Endothelial cell of hepatic sinusoid (primary cell): ENCODE data around the gene FHIT.

Source experiments
- in situ Hi-C: cut with HindIII; loops from 2 replicates; pipeline ENCODE4 v1.10.0; 2017; ENCODE audit warnings: low sequenced_read_pairs

The FHIT gene

DNA sequence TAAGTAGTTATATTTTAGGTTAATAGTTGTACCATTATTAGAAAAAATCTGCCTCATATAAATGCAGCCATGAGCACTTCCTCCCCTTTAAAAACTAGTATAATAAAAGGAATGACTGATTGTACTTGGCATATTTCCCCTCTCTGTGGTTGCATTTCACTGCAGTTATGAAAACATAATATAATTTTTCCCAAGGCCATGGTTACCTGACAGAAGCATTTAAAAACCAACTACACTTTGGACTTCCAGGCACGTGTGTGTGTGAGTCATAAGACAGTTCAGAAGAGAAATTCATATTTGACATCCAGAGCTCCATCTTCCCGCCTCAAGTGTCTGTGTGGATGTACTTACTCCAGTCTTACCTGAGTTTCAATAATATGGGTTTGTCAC lies 1373.2 kb downstream of the FHIT start:
- in situ Hi-C loops, result no loop called here

DNA sequence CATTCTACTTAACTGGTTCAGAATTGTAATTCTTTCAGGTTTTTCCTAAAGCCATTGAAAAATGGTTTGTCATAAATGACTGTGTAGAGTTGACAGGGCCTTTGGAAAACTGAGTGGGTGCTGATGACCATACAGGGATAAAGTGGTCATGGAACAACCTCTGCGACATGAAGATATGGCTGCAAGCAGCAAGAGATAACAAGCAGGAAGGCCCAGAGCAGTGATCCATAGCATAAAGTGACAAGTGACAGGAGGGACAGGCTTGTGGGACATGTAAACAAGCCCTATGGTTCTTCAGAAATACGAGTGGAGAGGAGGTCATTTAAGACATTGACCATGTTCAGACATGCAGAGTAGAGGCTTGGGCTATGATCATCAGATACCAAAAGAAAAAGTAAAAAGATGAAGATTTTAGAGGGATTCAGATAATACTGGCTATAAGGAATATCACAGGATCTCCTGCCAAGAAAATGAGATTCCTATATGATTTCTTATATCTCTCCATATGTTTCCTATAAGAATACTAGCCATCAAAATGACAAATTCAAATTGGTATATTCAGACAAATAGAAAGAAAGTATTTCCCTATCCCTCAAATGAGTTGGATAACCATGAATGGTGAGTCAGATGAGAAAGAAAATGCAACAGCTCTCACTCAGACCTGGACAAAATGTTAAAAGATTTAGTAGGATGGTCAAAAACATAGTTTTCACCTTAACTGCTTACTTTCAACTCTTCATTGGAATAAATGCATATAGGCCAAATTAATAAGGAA lies 1373.8 kb downstream of the FHIT start:
- in situ Hi-C loops, result no loop called here

DNA sequence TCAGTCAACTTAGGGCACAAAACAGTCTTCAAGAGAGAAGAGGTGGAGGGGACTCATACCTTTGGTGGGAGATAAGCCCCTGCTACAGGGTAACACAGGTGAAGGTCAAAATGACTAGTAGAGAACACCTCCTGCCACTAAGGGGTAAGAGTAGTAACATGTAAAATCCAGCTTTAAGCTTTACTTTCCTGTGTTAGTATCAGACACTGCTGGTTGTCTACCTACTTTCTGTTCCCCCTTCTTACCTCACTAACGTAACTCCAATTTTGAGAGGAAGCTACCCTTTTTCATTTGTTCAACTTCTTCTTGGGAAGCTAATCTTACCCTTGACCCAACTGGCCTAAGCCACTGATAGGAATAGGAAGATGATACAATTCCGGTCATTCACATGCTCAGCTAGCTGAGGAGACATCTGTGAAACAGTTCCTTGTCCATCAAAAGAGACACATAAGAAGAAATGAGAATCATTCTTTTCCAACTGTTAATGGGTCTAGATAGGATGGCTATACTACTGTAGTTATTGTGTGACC lies 1374.7 kb downstream of the FHIT start:
- in situ Hi-C loops, result no loop called here

DNA sequence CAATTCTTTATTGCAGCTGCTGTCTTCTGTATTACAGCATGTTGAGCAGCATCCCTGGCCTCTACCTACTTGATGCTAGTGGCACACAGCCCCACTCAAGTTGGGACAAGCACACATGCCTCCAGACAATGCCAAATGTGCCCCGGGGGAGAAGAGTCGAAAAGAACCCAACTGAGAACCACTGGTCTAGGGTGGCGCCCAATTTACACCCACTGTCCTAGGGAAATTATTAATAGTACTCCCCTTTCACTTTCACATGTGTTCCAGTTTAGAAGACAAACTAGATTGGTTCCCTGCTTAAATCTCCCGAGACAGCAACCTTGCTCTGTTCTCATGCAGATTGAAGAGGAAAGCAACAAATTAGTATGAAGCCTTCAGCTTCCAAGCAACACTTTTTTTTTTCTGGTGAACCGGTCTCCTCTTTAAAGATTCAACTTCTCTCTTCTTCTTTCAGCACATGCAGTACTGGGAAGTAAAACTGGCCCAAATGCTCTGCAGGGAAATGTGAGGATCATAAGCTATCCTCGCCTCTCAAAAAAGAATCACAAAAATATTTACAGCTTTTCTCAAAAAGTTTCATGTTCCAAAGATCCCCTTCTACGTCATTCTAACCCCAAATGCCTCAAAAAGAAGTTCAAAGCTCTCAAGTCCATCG lies 1377.5 kb downstream of the FHIT start:
- in situ Hi-C loops, result no loop called here

DNA sequence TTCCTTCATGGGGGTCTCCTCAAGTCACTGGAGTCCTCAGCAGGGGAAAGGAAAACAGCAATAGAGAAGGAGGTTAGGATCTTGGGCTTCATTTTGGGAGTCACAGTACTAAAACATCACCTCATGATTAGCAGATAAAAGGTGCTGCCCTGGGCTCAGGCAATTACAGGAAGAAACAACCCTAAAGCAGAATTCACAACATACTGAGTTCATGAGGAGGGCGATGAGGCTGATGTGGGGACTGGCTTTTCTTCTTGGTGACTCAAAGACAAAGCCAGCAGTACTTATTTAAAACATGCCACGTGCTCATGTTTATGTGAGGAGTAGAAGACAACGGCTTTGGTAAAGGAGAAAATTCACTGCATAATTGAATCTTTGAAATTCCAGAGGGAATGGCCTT lies 1379.1 kb downstream of the FHIT start:
- in situ Hi-C loops, result no loop called here

DNA sequence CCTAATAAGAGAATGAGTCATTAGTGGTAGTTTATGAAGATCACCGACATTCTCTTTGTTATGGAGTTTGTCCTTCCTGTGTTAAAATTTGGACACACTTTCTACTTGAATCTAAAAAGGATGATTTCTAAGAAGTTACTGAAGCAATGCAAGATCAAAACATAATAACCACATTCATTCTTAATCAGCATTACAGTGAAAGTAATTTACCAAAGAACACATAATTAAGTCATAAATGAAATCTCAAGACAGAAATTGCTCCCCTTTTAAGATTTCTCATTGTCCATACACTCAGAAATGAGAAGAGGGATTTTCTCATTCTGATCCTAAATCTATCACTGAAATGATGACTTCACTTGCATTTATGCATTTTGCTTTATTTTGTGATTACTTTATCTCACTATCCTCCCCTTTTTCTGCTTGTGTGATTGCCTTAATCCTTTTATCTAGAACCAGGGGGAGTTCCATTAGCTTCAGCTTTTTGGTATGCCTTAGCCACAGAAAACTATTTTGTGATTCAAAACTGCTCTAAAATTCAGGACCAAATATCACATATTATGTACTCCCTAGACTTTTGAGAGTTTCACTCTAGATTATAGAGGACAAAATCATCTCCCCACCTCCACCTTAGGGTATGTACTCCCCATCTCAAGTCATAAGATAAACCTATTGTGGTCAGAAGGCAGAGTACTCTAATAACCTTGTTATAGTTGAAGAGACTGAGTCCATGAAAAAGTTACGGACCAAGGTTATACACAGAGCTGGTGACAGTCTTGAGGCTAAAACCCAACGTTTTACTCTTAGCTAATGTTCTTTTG lies 1383.9 kb downstream of the FHIT start:
- in situ Hi-C loops, result no loop called here

DNA sequence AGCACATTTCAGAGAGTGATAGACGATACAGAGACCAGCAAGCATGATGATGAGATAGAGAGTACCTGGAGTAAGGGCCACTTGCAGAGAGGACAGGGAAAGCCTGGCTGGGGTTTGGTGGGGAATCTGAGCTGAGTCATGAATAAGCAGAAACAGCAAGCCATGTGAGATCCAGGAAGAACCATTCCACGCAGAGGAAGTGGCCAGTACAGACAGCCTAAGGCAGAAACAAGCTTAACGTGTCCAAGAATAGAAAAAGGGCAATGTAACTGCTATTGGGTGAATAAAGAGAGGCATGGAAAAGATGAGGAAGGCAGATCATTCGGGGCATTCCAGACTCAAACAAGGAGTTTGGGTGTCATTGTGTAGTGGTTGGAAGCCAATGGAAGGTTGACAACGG lies 1385.2 kb downstream of the FHIT start:
- in situ Hi-C loops, result no loop called here

DNA sequence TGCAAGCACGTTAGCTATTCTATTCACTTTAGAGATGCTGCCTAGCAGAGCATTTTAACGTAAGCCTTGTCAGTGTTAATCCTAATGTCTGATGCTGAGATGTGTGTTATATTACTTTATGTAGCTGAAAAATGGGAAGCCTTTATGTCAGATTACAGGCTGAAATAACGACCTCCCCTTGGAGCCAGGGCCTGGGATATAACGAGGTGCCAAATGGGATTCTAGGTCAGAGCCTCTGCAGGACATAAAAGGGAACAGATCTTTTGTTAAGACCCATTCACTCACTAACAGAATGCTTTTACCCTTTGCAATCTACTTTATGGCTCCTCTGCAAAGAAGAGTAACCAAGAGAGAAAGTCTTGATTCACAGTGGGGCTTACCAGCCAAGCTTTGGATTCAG lies 1385.9 kb downstream of the FHIT start:
- in situ Hi-C loops, result no loop called here

DNA sequence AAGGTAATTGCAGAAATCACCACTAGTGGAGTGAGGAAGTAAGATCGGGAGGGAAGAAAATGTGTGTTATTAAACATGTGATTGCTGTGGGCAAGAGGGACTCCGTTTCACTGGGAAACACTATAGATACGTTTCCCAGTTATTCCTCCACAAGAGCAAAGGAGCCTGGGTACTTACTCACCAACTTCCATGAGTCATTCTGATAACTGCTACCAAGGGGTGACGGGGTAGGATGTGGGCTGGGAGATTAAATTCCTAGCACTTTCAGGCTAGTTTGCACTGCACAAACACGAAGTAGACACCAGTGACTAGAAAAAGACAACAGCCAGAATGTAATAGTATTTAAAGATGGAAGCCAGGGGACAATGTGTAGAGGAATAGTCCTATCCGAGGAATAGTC lies 1388.6 kb downstream of the FHIT start:
- in situ Hi-C loops, result no loop called here

DNA sequence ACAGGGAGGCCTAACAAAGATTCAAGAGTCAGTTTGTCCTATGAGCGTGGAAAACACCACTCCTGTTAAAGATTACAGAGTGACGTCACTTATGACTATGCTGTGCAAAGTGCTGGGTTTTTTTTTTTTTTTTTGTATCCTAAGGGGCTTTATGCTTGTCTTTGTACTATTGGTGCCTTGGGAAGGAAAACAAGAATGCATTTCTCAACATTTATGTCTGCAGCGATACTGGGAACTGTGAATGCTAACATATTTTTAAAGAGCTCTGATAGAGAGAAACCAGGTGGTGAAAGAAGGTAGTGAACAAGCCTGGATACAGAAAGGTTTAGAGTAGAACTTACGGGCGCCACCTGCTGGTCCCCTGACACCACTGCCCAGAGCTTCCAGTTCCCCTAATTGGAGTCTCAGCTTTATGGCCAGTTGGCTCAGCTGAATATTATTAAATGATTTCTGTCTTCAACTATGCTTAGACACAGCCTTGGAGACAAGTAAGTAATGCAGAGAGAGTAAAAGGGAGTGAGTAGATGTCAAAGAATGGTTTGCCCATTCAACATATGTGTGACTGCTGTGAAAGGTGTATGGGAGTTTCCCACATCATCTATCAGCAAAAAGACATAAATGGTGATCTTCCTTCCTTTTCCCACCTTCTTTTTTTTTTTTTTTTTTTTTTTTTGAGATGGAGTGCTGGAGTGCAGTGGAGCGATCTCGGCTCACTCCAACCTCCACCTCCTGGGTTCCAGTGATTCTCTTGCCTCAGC lies 1393.5 kb downstream of the FHIT start:
- in situ Hi-C loops, result no loop called here

DNA sequence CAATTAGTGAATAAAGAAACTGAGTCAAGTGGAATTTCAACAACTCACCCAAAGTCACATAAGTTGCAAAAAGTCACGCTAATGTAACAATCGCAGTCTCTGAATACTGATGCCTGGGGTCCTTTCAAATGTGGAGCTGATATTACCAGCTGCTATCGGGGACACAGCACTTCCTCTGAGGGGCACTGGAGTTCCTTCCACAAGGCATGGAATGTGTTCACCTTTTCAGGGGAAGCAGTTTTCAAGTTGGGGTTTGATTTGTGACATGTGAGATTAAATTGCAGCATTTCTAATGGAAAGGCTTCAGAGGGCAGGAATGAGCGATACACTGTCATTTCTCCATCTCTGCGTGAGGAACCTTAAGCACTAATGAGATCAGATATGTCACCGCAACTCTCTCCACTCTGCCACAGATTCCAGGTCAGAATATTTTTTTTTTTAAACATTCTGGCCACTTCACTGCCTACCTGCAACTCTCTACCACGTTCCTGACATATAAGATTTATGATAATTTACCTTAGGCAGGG lies 1394.3 kb downstream of the FHIT start:
- in situ Hi-C loops, result no loop called here

DNA sequence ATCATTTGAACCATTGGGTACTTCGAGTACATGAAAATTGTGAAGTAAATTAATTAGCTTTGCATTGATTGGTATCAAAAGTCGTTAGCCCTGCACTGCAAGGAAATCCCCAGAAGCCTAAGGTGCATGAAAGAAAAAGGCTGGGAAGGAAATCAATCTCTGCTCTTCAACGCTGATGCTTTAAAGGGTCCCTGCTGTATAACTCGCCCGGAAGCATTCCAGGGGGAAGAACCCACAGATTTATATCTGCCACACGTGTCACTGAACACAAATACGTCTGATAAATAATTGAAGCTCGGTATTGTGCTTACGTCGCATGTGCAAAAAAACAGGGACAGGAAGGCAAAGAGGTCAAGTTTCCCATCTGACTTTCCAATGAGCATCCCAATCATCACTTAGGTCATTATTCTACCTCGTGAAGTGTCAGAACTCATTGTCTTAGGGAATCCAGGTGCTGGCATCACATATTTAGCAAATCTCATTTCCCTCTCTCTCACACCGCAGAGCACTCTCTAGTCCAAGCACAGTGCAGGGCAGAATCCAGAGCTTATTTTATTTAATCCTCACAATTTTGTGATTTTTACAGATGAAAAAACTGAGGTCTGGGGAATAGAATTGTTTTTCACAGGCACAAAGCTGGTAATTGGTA lies 1397.1 kb downstream of the FHIT start:
- in situ Hi-C loops, result no loop called here

DNA sequence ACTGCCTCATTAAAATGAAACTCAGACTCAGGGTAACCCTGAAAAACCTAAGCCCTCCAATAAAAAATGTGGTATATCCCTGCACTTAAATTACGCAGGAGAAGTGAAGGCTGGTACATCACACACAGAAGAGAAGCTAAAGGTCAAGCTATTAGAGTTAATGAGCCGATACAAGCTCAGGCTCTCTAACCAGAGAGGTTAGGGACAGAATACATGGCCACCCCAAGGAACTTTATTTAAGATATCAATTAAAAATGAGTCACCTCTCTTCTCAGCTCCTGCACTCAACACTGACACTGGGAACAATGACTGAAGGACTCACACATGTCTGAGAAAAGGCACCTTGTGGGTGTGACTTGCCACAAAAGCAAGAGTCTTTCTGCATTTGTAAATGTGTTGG lies 1400.8 kb downstream of the FHIT start:
- in situ Hi-C loops, result no loop called here

DNA sequence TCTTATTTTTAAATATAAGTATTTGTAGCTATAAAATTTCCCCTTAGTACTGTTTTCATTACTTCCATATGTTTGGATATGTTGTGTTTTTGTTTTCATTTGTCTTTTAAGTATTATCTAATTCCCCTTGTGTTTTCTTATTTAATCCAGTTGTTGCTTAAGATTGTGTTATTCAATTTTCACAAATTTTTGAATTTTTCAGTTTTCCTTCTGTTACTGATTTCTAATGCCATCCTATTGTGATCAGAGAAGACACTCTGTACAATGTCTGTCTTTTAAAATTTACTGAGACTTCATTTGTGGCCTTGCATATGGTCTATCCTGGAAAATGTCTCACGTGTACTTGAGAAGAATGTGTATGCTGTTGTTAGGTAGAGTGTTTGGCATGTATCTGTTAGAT lies 1405.9 kb downstream of the FHIT start:
- in situ Hi-C loops, result no loop called here

DNA sequence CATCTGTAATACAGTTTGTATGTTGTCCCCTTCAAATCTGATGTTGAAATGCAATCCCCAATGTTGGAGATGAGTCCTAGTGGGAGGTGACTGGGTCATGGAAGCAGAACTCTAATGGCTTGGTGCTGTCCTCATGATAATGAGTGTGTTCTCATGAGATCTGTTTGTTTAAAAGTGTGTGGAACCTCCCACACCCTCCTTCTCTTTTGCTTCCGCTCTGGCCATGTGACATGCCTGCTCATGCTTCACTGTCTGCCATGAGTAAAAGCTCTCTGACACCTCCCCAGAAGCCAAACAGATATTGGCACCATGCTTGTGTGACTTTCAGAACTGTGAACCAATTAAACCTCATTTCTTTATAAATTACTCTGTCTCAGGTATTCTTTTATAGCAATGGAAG lies 1407.4 kb downstream of the FHIT start:
- in situ Hi-C loops, result no loop called here

DNA sequence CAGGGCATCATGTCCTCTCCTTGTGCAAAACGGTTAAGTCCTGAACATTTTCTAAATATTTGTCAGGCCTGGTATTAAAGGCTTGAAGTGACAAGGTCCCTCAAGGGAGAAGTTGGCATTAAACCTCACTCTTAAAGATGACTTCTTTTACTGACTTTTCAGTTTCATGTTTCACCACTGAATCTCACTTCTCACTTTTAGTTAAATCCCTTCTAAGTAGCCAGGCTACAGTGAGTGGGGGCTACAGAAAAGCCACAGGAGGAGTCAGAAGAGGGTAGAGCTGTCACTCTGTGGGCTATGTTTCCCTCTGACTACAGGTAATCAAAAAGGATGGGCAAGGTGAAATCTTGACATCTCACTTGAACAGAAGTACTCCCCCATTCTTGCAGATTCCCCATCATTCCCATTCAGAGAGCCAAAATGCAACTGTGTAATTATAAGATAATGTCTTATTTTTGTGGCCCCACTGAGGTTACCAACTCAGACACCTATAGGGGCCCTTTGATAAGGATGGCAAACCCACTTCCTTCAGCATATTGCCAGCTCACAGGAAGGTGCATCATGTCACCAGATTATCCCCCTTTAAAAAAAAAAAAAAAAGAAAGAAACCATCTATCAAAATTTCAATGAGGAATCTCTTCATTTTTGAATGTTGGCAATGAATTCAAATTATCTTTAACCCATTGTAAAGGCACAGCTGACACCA lies 1411.3 kb downstream of the FHIT start:
- in situ Hi-C loops, result no loop called here

DNA sequence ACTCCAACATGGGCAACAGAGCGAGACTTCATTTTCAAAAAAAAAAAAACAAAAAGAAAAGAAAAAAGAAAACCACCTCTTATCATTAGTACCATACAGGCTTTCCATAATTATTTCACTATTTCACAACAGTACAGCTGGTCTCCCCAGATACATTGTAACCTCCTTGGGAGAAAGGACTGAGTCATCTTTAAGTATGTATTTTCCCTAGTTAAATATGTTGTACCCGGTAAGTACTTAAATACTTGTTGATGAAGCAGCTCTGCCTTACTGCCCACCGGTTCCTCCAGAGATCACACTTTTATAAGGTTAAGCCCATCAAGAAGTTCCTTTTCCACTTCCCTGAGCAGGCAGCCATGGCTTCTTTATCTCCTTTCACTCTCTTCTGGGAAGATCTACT lies 1412.0 kb downstream of the FHIT start:
- in situ Hi-C loops, result no loop called here

DNA sequence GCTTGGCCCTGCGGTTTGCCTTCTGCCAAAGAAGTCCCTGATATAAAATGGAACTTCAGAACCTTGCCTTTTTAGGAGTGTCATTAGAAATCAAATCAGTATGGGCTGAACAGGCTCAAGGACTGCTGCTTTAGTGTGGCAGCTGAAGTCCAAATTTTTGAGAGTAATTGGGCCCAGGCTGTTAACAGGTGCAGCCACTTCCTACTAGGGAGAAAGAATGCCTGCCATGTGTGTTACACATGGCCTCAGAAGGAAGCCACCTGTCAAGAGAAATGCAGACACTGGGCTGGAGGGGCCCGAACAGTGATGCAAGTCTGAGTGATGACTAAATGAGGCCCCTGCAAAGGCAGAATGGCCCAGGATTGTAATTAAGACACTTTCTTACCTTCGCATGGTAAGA lies 1414.7 kb downstream of the FHIT start:
- in situ Hi-C loops, result no loop called here

DNA sequence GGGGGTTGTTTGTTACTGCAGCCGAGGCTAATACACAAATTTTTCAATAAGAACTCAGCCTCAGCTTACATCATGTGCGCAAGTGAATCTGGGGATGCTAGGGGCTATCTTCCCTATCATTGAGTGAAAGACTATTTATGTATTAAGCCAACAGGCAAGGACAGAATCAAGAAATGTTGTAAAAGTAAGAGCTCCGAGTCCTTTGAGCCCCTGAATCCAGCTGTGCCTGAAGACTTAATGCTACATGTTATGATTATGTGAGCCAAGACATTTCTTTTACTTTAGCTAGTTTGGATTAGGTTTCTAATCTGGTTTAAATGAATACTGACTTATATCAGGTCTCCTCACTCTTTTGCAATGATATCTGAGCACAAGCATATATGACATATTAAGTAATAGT lies 1418.5 kb downstream of the FHIT start:
- in situ Hi-C loops, result no loop called here

DNA sequence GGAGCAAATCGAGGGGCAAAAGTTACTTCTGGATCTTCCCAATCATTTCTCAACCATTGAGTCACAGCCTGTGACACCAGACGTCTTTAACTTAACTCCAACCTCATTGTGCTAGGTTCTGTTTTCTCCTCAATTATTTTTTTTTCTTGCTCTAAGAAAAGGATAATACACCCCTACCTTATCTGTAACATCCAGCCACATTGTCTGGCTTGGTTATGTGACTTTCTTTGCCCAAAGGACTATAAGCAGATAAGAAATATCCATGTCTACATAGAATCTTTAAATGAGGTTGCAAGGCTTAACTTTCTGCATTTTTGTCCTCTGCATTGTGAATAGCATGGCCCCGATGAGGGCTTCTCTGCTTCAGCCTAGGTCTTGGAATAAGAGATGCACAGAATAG lies 1419.0 kb downstream of the FHIT start:
- in situ Hi-C loops, result no loop called here
